ENCODE results near the gene ACSL1.
"Not testable (repeated sequence)": the region's sequence is repeated elsewhere in the genome, so short reads cannot be mapped to it uniquely, and the experiment has no call there.

ACSL1 gene

DNA sequence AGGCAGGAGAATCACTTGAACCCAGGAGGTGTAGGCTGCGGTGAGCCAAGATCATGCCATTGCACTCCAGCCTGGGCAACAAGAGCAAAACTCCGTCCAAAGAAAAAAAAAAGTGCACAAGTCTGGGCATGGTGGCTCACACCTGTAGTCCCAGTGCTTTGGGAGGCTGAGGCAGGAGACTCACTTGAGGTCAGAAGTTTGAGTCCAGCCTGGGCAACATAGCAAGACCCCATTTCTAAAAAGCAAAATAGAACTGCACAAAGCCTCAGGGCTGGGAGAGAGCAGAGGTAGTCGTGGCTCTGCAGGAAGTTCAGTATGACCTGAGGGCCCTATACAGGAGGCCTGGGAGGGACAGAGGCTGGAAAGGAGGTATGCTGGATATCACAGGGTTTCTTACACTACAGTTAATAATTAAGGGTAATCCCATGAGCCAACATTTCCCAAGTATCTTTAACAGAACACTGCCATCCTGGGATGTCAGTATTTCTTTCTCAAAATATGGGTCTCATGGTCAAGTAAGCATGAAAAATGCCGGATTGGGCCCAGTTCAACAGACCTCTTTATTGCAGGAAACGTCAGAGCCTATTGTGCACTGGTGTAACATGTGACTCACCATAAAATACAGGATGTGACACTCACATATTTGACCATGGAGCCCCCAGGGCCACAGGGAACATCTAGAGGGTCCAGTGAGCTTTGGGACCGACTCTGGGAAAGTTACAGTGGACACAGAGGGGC is 37.8 kb downstream of the ACSL1 start:
- H3K4me3 ChIP-seq (replicated peaks; ENCODE audit: low read depth, low read length): no peak overlapping the region
- TF ChIP-seq, protein P1, sequence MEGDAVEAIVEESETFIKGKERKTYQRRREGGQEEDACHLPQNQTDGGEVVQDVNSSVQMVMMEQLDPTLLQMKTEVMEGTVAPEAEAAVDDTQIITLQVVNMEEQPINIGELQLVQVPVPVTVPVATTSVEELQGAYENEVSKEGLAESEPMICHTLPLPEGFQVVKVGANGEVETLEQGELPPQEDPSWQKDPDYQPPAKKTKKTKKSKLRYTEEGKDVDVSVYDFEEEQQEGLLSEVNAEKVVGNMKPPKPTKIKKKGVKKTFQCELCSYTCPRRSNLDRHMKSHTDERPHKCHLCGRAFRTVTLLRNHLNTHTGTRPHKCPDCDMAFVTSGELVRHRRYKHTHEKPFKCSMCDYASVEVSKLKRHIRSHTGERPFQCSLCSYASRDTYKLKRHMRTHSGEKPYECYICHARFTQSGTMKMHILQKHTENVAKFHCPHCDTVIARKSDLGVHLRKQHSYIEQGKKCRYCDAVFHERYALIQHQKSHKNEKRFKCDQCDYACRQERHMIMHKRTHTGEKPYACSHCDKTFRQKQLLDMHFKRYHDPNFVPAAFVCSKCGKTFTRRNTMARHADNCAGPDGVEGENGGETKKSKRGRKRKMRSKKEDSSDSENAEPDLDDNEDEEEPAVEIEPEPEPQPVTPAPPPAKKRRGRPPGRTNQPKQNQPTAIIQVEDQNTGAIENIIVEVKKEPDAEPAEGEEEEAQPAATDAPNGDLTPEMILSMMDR (IDR thresholded peaks at IDR 0.05; ENCODE audit: low read depth, low read length, missing control alignments): no peak
- DNase-seq (ENCODE audit: extremely low read depth, low read depth): no peak

DNA sequence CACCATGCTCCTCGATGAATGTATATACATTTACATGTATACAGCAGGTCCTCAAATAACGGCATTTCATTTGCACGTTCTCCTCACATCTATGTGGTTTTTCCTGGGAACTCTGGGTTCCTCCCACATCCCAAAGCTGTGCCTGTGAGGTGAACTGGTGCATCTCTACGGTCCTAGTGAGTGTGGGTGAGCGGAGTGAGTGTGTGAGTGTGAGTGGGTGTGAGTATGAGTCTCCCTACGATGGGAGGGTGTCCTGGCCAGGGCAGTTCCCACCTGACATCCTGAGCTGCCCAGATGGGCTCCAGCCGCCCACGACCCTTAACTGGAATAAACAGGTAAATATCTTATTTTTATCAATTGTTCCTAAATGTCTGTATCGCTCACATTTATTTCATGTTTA is 40.0 kb downstream of the ACSL1 start:
- TF ChIP-seq, protein P1 (IDR thresholded peaks at IDR 0.05; ENCODE audit: low read depth, low read length, missing control alignments): no peak
- H3K4me3 ChIP-seq (replicated peaks; ENCODE audit: low read depth, low read length): no peak overlapping the region
- no peak for DNase-seq (ENCODE audit: extremely low read depth, low read depth)

DNA sequence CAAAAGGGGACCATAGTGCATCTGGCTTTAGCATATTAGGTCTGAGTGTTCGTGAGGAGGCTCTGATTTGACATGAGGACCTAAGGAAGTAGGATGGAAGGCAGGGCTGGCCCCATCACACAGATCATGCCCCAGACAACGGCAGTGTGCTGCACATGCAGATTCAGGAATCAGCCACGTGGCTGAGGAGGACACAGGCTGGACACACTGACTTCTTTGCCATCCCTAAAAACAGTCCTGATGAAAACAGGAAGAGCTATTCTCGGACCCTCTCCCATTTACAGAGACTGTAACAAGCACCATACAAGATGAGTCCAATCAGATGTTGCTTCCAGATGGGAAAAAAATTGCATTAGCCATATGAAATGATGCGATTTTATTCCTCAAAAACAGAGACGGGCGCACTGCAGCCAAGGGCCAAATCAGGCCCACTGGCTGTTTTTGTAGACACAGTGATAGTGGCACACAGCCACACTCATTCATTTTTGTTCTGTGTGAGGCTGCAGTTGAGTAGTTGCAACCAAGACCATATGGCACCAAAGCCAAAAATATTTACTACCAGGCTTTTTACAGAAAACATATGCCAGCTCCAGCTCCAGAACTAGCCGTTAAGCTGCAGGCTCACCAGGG is 41.0 kb downstream of the ACSL1 start:
- no peak overlapping the region for H3K4me3 ChIP-seq (replicated peaks; ENCODE audit: low read depth, low read length)
- TF ChIP-seq, protein P1 (IDR thresholded peaks at IDR 0.05; ENCODE audit: low read depth, low read length, missing control alignments): no peak
- no peak for DNase-seq (ENCODE audit: extremely low read depth, low read depth)

DNA sequence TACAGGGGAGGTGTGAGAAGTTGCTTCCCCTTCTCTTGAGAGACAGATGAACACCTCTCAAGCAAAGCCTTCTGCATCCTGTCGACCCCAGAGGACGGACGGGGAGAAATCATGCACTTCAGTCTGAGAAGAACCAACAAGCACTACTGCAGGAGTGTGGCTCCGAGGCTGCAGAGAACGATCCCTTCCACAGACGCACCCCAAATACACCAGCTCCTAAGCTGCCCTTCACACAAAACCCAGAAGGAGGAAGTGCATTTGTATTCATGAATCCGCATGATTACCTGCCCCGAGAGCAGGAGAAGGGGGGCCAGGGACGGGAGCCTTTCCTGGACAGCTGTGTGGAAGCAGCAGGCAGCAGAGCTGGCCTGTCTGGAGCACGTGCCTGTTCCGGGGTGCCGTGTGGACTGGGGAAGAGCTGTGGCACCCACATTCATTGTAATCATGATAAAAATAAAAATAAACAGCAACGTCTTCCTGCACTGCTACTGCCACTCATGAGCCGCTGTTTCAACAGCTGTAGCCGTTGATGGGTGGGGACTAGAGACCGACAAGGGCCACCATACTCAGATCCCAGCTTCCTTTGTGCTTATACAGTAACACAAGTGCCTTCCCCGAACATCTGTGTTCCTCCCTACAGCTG is 42.9 kb downstream of the ACSL1 start:
- DNase-seq (ENCODE audit: extremely low read depth, low read depth): no peak
- TF ChIP-seq, protein P1 (IDR thresholded peaks at IDR 0.05; ENCODE audit: low read depth, low read length, missing control alignments): no peak
- H3K4me3 ChIP-seq (replicated peaks; ENCODE audit: low read depth, low read length): no peak overlapping the region

DNA sequence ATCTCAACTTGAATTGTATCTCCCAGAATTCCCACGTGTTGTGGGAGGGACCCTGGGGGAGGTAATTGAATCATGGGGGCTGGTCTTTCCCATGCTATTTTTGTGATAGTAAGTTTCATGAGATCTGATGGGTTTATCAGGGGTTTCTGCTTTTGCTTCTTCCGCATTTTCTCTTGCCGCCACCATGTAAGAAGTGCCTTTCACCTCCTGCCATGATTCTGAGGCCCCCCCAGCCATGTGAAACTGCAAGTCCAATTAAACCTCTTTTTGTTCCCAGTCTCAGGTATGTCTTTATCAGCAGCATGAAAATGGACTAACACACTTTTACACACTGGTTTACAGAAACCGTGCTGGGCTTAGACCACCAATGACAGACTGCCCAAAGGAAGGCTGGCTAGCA is 46.6 kb downstream of the ACSL1 start:
- not testable (repeated sequence) for DNase-seq (ENCODE audit: extremely low read depth, low read depth)

DNA sequence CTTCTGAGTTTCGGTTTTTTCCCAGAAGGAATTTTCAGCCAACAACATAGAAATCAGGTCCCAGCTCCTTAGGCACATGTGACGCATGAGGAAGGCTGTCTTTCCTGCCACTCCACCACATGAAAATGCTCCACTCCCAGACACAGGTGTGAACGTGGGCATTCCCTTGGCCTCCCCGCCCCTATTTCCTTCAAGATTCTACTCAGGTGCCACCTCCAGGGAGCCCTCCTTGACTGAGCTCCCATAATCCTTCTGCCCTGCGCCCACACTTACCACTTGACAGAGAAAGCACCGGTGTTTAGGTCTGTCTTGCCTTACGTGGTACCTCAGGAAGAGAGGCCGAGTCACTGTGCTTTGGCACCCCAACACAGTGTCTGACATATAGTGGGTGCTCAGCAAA is 47.4 kb downstream of the ACSL1 start:
- TF ChIP-seq, protein P1 (IDR thresholded peaks at IDR 0.05; ENCODE audit: low read depth, low read length, missing control alignments): no peak

More for the DNA sequence above, 46.6 kb downstream of the ACSL1 start:
- H3K4me3 ChIP-seq (replicated peaks; ENCODE audit: low read depth, low read length): not testable (repeated sequence)

DNA sequence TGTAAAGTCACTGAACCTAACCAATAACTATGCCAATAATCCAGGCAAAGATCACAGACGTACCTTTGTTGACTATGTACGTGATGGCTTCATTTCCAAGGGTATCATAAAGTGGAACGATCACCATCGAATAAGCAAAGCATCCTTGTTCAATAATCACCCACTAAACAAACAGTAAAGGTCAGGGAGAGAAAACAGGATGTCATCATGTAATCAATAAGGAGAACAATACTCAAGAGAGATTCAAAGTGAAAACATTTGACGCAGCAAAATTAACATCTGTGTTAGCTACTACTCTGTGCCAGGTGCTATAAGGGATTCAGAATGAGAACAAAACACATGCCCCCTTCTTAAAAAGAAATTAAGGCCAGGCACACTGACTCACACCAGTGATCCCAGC is 48.9 kb downstream of the ACSL1 start:
- TF ChIP-seq, protein P1 (IDR thresholded peaks at IDR 0.05; ENCODE audit: low read depth, low read length, missing control alignments): no peak
- H3K4me3 ChIP-seq (replicated peaks; ENCODE audit: low read depth, low read length): no peak overlapping the region
- DNase-seq (ENCODE audit: extremely low read depth, low read depth): no peak

More for the DNA sequence above, 47.4 kb downstream of the ACSL1 start:
- no peak for DNase-seq (ENCODE audit: extremely low read depth, low read depth)
- no peak overlapping the region for H3K4me3 ChIP-seq (replicated peaks; ENCODE audit: low read depth, low read length)

Measured in HFF-Myc (cell line).